ENCODE results near the gene HOXB9. TPM values are rescaled to one million over a fixed set of nuclear protein-coding genes. Genes with fewer than 3 reads are reported as not detected.

Gene HOXB9
- total and polyA plus RNA-seq, 2 of the 13 experiments (the other 11 are each of a cell fraction or from before 2014, with no cell fraction given) = not detected

DNA sequence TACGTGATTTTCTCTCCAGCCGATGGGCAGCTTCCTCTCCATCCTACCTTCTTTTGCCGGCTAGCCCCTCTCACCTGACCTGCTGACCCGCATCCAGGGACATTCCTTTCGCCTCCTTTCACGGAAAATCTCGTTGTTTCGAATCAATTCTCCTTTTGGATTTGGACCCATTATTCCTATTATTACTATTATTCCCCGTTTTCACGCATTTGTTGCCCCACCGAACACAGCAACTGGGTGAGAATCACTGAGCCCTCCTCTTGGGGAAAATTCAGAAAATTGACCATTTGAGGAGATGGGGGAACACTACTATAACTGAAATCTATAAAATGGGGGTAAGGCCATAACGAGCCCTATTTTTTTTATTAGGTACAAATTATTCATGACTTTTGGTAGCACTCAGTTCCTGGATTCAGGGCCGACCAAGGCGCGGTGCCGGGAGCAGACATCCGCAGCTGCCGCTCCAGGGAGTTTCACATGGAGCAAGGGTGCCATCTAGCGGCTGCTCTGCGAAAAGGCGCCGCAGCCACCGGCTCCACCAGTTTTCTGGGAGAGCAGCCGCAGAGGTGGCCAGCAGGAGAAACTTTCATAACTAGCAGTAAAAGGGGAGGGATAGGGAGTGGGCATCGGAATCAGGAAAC, 7.8 kb downstream of the HOXB9 start (continued):
- TF ChIP-seq STAG1 (CRISPR knock-in tag; IDR thresholded peaks at IDR 0.05) (peak; percentile 94), ARID2 (CRISPR knock-in tag; IDR thresholded peaks at IDR 0.05; ENCODE audit: borderline replicate concordance) (no peak), PCBP2 (optimal IDR thresholded peaks at IDR 0.05; ENCODE audit: low read depth, low read length, poor library complexity, severe bottlenecking) (no peak), E2F5 (CRISPR knock-in tag; conservative IDR thresholded peaks at IDR 0.05) (no peak), ZNF282 (IDR thresholded peaks at IDR 0.05; ENCODE audit: partially characterized antibody) (no peak), IRF2 (CRISPR knock-in tag; IDR thresholded peaks at IDR 0.05) (peak; percentile 43; the same call in 1 of the 2 replicates), ZNF572 (CRISPR knock-in tag; IDR thresholded peaks at IDR 0.05) (no peak), BORCS8-MEF2B (CRISPR knock-in tag; IDR thresholded peaks at IDR 0.05) (0 out of 2 replicates have a peak, but pooled peaks have one; percentile 44), U2AF2 (IDR thresholded peaks at IDR 0.05; ENCODE audit: low read depth, low read length) (no peak), ATF1 (CRISPR knock-in tag; IDR thresholded peaks at IDR 0.05) (no peak), NAIF1 (CRISPR knock-in tag; IDR thresholded peaks at IDR 0.05; ENCODE audit: borderline replicate concordance) (no peak), AKAP8 (CRISPR knock-in tag; IDR thresholded peaks at IDR 0.05) (no peak), MIXL1 (CRISPR knock-in tag; IDR thresholded peaks at IDR 0.05) (no peak), ZNF350 (CRISPR knock-in tag; IDR thresholded peaks at IDR 0.05; ENCODE audit: borderline replicate concordance, low read depth) (peak; percentile 60; the same call in 1 of the 2 replicates), MZF1 (CRISPR knock-in tag; IDR thresholded peaks at IDR 0.05; ENCODE audit: borderline replicate concordance) (no peak), XRCC5 (optimal IDR thresholded peaks at IDR 0.05; ENCODE audit: low read length) (peak; percentile 49), ZNF598 (CRISPR knock-in tag; IDR thresholded peaks at IDR 0.05; ENCODE audit: borderline replicate concordance) (no peak), HNRNPLL (IDR thresholded peaks at IDR 0.05; ENCODE audit: low read depth, low read length, poor library complexity, severe bottlenecking) (peak; percentile 71), RORA (CRISPR knock-in tag; IDR thresholded peaks at IDR 0.05) (no peak), SATB2 (CRISPR knock-in tag; IDR thresholded peaks at IDR 0.05) (no peak), ZNF772 (CRISPR knock-in tag; IDR thresholded peaks at IDR 0.05) (no peak), LCORL (IDR thresholded peaks at IDR 0.05) (no peak), LCORL (CRISPR knock-in tag; IDR thresholded peaks at IDR 0.05) (0 out of 2 replicates have a peak, but pooled peaks have one; percentile 18), YY1 (IDR thresholded peaks at IDR 0.05; ENCODE audit: insufficient read depth, insufficient replicate concordance, low read depth, low read length) (peak; percentile 28), MBD4 (IDR thresholded peaks at IDR 0.05; ENCODE audit: borderline replicate concordance, low read length) (no peak), NFKB2 (CRISPR knock-in tag; IDR thresholded peaks at IDR 0.05; ENCODE audit: borderline replicate concordance) (peak; percentile 40; the same call in 1 of the 2 replicates), HMG20A (CRISPR knock-in tag; IDR thresholded peaks at IDR 0.05; ENCODE audit: borderline replicate concordance) (no peak), KDM5A (IDR thresholded peaks at IDR 0.05; ENCODE audit: borderline replicate concordance, low read length) (no peak), ZNF20 (CRISPR knock-in tag; IDR thresholded peaks at IDR 0.05) (no peak)
- TF ChIP-seq, protein P1, sequence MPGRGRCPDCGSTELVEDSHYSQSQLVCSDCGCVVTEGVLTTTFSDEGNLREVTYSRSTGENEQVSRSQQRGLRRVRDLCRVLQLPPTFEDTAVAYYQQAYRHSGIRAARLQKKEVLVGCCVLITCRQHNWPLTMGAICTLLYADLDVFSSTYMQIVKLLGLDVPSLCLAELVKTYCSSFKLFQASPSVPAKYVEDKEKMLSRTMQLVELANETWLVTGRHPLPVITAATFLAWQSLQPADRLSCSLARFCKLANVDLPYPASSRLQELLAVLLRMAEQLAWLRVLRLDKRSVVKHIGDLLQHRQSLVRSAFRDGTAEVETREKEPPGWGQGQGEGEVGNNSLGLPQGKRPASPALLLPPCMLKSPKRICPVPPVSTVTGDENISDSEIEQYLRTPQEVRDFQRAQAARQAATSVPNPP (CRISPR knock-in tag; IDR thresholded peaks at IDR 0.05) = no peak
- TF ChIP-seq, protein P2, sequence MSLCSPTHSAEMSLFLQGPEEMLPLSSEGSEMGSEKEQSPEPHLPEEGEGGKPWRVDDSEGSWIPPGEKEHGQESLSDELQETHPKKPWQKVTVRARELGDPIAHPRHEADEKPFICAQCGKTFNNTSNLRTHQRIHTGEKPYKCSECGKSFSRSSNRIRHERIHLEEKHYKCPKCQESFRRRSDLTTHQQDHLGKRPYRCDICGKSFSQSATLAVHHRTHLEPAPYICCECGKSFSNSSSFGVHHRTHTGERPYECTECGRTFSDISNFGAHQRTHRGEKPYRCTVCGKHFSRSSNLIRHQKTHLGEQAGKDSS (CRISPR knock-in tag; IDR thresholded peaks at IDR 0.05; ENCODE audit: borderline replicate concordance, low read depth) = no peak

All from HepG2 (cell line).